HL-60 (cell line): Measurements from ENCODE around the gene SLC6A9.

Experiments used
- DNase-seq, 2 experiments: peaks; one replicate each; pipeline ENCODE4 v3.0.0-alpha.2; 2010 to 2020; ENCODE audit warnings: low read depth in 1 of 2, low spot score in 1 of 2
- H3K27ac ChIP-seq: fragments of 250-450 bp; sonication (Bioruptor Pico); replicated peaks from 2 replicates; pipeline ENCODE4 v1.5.1; 2020; ENCODE audit warnings: mild to moderate bottlenecking, moderate library complexity
- H3K27me3 ChIP-seq: fragments of 250-450 bp; sonication (Bioruptor Pico); 2 replicates; pipeline ENCODE4 v1.5.1; 2021; ENCODE audit warnings: mild to moderate bottlenecking, moderate library complexity; ENCODE audit not compliant: insufficient read depth, poor library complexity, severe bottlenecking
- H3K4me3 ChIP-seq: replicated peaks from 2 replicates; pipeline ENCODE4 v1.5.1; 2011; ENCODE audit warnings: mild to moderate bottlenecking, control low read depth, low read length; ENCODE audit not compliant: insufficient read depth
- CTCF ChIP-seq: IDR thresholded peaks from one replicate; pipeline ENCODE4 v1.5.1; 2011; ENCODE audit warnings: low read length, control low read depth, inconsistent platforms; ENCODE audit not compliant: insufficient read depth
- GABPA ChIP-seq: IDR thresholded peaks from 2 replicates; pipeline ENCODE4 v1.6.1; 2012; ENCODE audit warnings: low read depth
- POLR2AphosphoS5 ChIP-seq: IDR thresholded peaks from 2 replicates; pipeline ENCODE4 v1.6.1; 2012; ENCODE audit warnings: low read depth
- REST ChIP-seq: IDR thresholded peaks from 2 replicates; pipeline ENCODE4 v1.6.1; 2012; ENCODE audit warnings: low read depth; ENCODE audit not compliant: insufficient replicate concordance
- SPI1 ChIP-seq: IDR thresholded peaks from 2 replicates; pipeline ENCODE4 v1.6.1; 2012; ENCODE audit warnings: low read depth, mild to moderate bottlenecking, borderline replicate concordance

Gene SLC6A9

GRCh38 chr1:44077421-44077820 is 46.2 kb upstream of the SLC6A9 start:
- Histone ChIP-seq H3K4me3 (no peak overlapping the region), H3K27me3 (no peaks in the 10 kb centered on the region), H3K27ac (no peak overlapping the region)
- DNase-seq, result no peak
- no peak for TF ChIP-seq SPI1
- no peak for TF ChIP-seq GABPA
- TF ChIP-seq CTCF, result no peak
- TF ChIP-seq POLR2AphosphoS5, result no peak
- no peak for TF ChIP-seq REST

GRCh38 chr1:44076066-44076465 is 44.8 kb upstream of the SLC6A9 start:
- no peaks in the 10 kb centered on the region for H3K27me3 ChIP-seq
- no peak overlapping the region for H3K27ac ChIP-seq
- H3K4me3 ChIP-seq, result no peak overlapping the region
- DNase-seq, result no peak
- TF ChIP-seq POLR2AphosphoS5, result no peak
- TF ChIP-seq REST, result no peak
- TF ChIP-seq GABPA, result no peak
- TF ChIP-seq SPI1, result no peak

GRCh38 chr1:44074415-44074814 is 43.2 kb upstream of the SLC6A9 start:
- no peak for DNase-seq
- no peak overlapping the region for H3K27ac ChIP-seq
- TF ChIP-seq GABPA (no peak), POLR2AphosphoS5 (no peak), REST (no peak)
- H3K27me3 ChIP-seq, result no peaks in the 10 kb centered on the region
- no peak overlapping the region for H3K4me3 ChIP-seq

GRCh38 chr1:44073528-44073927 is 42.3 kb upstream of the SLC6A9 start:
- DNase-seq, result peak in 1 of 2 experiments; percentile 17
- Histone ChIP-seq H3K27me3 (no peaks in the 10 kb centered on the region), H3K4me3 (no peak overlapping the region), H3K27ac (no peak overlapping the region)
- TF ChIP-seq CTCF (no peak), SPI1 (peak; percentile 5; the same call in 1 of the 2 replicates)
